RCC 7860 (cell line): Measurements from ENCODE around the gene LAMA3.
"Not testable (repeated sequence)": the region's sequence is repeated elsewhere in the genome, so short reads cannot be mapped to it uniquely, and the experiment has no call there.

Source experiments
- DNase-seq: peaks from one replicate; pipeline ENCODE4 v3.0.0-alpha.2; 2015; ENCODE audit warnings: low spot score
- FAIRE-seq: peaks from 2 replicates; lab custom pipeline; 2012; peaks lifted over from hg19 to GRCh38; lab: Jason Lieb, UNC

The LAMA3 gene

DNA sequence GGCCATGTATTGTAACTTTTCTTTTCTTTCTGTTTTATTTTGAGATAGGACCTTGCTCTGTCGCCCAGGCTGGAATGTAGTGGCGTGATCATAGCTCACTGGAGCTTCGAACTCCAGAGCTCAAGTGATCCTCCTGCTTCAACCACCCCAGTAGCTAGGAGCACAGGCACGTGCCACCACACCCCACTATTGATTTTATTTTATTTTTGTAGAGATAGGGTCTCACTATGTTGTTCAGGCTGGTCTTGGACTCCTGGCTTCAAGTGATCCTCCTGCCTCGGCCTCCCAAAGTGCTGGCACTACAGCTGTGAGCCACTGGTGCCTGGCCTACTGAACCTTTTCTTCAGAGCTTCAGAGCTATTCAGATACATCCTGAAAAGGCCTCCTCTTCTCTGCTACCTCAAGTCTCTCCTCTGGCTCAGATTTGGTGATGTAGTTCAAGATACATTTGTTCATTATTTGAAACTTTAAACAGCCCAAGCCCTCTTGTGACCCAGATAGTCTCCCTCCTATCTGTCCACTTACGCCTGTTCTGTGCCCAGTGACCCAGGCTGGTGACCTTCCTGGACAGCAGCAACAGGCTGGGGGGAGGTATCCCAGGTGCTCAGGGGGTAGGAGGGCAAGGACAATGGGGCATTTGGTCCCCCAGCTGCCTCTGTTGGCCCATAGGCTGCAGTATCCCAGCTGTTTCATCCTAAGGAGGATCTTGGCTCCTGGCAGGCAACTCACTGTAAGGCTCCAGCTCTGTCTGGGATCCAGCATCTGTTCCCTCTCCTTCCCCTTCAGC lies 38.6 kb downstream of the LAMA3 start:
- DNase-seq (no peak), FAIRE-seq (no peak)

DNA sequence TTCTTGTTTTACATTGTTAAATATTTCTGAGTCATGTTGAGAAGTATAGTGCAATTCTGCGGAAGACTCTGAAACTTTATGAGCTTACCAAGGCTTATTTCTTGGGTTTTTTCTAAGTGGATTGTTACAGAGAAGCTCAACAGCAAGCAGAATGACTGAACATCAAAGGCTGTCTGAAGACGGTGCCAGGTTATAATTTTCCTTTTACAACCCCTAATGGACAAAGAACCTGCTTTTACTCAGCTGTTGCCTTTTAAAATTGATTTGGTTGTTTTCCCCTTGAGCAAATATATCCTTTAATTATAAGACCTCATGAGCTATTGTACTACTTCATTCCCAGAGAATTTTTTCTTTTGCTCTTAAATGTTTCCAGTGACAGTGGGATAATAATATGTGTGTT lies 41.6 kb downstream of the LAMA3 start:
- FAIRE-seq (no peak), DNase-seq (no peak)

DNA sequence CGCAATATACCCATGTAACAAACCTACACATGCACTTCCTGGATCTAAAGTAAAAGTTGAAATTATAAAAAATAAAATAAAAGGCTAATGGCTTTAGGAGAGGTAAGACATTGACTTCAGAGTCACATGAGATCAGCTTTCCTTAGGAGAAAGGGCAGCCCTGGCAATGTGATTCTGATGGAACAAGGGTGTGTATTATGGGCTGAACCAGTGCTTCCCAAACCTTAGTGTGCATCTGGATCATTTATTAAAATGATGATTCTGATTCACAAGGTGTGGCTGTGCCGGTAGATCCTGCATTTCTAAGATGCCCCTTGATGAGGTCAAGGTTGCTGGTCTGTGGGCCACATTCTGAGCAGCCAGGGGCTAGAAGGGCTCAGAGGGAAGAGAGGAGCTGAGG lies 42.6 kb downstream of the LAMA3 start:
- DNase-seq (no peak), FAIRE-seq (no peak)

DNA sequence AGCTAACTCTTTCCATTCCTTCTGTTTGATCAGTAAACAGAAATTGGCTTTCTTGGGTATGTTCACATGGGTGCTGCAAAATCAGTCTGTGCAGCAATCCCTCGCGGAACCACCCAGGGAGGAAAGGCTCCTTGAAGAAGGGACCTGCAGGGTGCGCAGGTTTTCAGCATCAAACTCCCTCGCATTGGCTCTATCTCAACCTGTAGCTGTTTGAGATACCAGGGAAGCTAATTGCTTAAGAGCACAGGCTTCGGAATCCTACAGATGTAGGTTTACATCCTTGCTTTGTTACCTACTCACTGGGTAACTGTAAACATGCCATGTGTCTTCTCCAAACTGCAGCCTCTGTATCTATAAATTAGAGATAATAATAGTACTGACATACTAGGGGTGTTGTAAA lies 43.2 kb downstream of the LAMA3 start:
- FAIRE-seq: no peak
- DNase-seq: no peak

DNA sequence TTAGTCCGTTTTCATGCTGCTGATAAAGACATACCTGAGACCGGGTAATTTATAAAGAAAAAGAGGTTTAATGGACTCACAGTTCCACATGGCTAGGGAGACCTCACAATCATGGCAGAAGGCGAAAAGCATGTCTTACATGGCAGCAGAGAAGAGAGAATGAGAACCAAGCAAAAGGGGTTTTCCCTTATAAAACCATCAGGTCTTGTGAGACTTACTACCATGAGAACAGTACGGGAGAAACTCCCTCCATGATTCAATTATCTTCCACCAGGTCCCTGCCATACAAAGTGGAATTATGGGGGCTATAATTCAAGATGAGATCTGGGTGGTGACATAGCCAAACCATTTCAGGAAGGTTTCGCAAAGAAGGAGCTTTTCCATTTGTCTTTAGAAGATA lies 44.0 kb downstream of the LAMA3 start:
- not testable (repeated sequence) for FAIRE-seq, DNase-seq

DNA sequence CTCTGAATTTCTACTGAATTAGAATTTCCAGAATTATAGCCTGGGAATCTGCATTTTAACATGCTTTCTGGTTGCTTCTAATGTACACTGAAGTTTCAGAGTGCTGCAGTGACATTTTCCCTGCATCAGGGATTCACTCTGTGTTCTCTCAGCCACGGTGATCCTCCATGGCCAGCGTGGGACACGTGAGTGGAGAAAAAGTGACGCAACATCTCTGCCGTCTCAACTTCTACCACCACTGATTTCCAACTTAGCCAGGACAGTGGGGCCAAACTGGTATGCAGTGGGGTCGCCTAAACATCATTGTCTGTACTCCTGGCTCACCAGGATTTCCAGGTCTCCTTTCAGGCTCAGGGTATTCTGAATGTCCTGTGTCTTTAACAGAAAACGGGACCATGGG lies 44.6 kb downstream of the LAMA3 start:
- no peak for DNase-seq
- no peak for FAIRE-seq

DNA sequence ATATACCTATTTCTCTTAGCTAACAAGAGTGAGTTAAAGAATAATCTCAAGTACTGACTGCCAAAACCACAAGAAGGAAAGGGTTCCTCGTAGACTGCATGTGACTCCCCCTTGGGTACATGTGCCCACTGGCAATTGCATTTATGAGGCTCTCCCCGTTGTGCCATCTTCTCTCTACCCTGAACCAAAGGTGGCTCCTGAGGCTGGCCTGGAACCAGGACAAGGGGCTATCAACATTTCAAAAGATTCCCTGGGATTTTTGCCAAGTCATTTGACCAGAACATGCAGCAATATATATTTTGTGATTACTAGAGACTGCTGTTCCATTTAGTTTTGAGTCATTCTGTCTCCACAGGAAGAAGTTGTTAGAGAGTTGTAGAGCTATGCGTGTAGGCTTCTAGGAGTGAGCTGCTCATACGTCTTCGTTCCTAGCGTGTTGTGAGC lies 45.8 kb downstream of the LAMA3 start:
- peak; percentile 90 for DNase-seq
- FAIRE-seq: peak; percentile 95

DNA sequence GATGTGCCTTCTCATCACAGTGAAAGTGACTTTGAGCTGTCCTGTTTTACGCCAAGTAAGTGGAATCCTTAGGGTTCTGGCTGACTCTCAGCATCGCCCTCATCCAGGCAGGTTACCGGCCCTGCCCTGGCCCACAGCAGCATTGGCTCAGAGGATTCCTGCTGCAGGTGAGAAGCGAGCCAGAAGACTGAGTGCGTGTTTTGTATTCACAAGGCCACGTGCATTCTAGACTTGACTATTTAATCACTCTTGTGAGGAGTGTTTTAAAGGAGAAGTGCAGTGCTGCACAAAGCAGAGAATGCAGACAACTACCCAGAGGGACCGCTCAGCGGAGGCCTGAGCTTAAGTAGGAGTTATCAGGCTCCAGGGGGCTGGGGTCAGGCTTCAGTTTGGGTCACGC lies 48.3 kb downstream of the LAMA3 start:
- no peak for FAIRE-seq
- DNase-seq: no peak

DNA sequence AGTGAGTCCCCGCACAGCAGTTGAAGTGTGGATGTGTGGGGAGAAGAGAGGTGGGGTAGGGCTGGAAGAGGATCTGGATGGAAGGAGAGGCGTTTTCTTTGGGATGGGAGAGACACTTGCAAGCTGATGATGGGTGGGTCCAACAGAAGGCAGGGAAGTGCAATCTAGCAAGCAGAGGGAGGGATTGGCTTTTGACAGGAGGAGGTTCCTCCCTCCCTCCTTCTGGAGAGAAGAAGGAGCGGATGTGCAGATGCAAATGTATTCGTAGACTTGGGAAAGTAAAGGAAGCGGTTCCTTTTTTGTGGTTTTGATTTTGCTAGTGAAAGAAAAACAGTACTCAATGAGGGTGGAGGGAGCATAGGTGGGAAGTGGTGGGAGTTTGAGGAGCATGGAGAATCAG lies 48.9 kb downstream of the LAMA3 start:
- DNase-seq (no peak), FAIRE-seq (no peak)

DNA sequence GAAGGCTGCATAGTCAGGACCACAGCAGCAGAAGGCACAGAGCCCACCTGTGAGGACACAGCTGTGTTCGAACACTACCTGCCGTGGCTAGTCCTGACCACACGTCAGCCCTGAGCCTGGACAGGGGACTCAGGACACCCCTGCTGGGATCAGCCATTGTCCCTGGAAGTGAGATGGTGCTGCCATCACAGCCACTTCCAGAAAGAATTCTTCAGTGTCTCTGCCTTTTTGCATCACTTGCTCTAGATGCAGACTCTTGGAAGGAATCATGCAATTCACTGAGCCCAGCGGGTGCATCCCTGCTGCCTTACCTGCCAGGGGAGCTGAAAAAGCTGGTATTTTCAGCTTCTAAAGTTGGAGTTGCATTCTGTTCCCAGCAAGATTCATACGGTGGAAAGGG lies 49.3 kb downstream of the LAMA3 start:
- DNase-seq (no peak), FAIRE-seq (no peak)

DNA sequence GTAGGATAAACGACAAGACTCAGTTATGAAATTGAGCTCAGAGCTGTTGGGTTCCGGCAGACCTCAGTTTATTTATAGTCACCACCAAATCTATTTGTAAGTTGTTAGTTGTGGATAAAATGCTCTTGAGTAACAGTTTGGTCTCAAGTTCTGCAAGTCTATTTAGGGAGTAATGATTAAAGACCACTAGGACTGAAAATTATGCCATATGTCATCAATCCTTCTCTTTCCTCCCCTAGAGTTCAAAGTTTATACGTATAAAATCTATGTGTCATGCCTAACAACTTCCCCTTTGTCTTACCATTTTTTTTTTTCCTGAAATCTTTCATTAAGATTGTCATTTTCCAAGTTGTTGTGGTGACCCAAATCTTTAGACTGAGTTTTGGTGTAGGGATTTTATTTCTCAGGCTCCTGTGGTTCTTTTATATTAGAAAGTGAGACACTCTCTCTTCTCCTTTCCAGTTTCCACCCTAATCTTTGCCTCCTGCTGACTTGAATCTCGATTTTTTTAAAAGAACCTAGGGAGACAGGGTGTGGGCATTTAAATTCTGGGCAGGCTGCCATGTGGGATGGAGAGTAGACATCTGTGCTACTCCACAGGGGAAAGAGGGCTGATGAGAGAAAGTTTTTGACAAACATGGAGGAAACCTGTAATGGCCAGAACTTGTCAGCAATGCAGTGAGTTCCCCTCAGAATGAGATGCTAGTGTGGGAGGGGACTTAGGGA lies 51.0 kb downstream of the LAMA3 start:
- FAIRE-seq (peak; percentile 11), DNase-seq (no peak)

DNA sequence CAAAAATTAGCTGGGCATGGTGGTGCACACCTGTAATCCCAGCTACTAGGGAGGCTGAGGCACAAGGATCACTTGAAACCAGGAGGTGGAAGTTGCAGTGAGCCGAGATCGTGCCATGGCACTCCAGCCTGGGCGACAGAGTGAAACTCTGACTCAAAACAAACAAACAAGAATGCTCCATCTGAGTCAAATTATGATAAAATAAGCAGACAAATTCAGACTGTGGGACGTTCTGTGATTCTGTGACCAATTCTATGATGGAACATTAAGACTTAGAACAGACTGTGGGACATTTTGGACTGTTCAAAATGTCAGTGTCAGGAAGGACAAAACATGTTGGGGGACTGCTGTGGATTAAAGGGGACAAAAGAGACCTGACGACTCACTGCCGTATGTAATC lies 52.7 kb downstream of the LAMA3 start:
- FAIRE-seq, DNase-seq: not testable (repeated sequence)

DNA sequence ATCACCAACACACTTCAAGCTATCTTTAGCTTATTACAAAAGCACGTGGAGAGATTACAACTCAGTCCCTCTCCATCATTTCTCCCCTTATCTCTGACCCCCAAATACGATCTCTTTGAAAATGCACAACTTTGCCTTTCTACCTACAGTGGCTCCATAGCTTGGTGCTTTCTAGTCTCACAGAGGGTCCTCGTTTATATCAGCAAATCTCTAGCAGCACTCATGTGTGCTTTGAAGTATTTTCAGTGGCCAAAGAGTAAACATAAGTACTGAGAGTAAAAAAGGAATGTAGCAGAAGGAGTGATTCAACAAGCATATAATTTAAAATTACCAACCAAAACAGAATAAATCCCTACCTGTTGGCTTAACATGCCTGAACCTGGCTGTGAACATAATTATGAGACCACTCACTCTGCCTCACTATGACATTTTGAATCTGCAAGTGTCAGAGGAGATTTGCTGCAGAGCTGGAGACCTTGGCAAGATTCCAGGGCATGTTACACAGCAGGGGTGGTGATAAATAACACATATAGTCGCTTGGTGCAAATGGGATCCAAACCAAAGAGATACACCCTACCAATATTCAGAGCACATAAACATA lies 54.6 kb downstream of the LAMA3 start:
- DNase-seq: no peak
- no peak for FAIRE-seq

DNA sequence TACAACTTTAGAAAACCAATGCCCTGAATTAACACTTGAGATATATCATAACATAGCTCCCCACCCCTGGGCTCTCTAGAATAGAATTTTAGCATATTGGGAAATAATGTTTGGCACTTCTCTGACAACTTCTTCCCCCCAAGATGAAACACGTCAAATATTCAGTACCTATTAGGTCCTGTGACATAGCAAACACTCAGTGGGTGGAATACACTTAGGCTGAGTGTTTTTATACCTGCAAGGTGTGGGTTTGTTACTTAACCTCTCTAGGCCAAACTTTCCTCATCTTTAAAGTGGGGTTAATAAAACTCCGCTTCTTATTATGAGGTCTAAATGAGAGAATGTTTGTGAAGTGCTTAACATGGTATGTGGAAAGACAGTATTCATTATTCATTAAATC lies 56.1 kb downstream of the LAMA3 start:
- no peak for DNase-seq
- FAIRE-seq: no peak

DNA sequence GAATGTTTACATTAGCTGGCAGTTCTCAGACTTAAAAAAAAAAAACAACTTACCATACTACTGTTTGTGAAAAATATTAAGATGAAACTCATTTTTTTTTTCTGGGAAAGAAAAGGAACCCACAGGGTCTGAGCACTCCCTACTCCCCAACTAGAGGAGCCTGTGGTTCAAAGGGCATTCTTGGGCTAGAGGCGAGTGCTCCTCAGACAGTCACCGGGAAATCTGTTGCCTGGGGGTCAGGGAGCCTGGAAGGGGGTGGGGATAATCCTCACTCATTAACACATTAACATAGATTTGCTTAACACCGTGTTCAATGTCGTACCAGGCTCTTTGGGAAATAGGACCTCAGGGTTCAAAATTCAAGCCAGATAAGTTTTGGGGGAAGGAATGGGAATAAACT lies 57.6 kb downstream of the LAMA3 start:
- DNase-seq: no peak
- FAIRE-seq: no peak

DNA sequence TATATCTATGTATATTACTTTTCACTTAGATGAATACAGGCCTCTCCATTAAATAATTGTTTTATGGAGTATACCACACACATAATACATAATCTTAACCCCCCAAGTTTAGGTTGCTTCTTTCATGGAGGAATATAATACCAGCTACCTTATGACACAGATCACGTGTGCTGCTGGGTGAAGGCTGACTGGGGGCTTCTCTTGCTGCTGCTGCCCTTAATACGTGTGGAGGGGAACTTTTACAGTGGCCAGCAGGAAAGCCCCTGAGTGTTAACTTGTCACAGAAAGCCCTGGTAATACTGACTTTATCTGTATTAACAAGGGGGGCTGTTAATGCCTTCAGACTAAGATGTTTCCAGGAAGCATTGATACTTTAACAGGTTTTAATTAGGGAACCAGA lies 63.1 kb downstream of the LAMA3 start:
- no peak for FAIRE-seq
- DNase-seq: no peak

DNA sequence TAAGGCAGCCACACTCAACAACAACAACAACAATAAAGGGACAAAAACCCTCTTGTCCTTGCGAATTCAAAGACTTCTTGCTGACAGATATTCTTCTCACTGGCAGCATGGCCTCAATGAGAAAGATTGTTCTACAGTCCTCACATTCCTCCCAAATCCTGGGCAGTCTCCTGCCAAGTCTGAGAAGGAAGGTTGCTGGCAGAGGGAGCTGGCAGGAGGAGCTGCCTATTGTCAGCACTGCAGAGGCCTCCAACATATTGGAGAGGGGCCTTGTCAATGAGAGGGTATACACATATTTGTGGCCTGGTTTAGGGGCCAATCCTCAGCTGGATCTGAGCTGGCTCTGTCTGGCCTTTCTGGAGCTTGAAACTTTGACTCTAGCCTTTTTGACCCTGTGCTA lies 63.5 kb downstream of the LAMA3 start:
- FAIRE-seq: no peak

DNA sequence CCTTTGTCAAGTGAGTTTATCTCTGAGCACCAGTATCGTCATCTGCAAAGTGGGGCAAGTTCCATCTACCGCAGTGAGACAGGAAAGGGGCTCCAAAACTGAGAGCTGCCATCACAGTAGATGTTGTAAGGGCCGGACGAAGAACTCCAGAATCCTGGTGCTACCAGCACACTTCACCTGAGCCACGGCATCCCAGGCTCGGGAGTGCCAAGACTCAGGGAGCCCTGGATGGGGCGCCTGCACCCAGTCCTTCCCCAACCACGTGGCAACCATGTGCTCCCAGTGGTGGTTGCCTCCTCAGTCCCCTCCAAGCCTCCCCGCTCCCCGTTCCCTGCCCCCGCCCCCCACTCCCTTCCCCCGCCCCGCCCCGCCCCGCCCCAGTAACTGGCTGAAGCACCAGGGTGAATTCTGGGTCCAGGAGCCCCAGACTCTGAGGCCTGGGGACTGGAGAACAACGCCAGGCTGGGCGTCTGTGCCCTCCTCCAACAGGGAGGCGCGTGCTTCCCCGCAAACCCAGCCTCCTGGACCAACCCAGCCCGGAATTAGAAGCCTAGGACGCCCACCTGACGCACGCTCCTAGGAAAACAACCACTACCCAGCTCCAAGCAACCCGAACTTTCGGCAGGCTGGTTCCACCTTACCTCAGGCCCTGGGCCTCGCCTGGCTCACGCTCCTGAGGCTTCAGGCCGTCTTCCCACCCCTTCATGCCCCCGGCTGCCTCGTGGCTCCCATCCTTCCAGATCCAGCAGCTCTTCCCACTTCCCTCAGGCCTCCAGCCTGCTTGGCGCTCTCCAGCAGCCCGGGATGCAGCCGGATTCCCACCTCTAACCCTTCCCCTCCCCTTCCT lies 67.6 kb downstream of the LAMA3 start:
- no peak for DNase-seq
- no peak for FAIRE-seq

More for the DNA sequence above, 63.5 kb downstream of the LAMA3 start:
- DNase-seq: no peak

DNA sequence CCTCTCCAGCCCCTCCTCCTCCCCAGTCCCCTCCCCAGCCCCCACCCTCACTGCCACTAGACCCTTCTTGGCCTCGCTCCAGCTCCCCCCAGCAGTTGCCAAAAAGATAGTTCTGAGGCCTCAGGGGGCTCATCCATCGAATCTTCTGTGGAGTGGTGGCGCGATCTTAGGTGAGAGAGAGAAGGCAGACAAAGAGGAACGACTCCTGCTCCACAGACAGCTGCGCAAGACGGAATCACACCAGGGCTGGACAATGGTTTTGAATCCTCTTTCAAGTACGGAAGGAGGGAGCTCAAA lies 68.1 kb downstream of the LAMA3 start:
- DNase-seq (no peak), FAIRE-seq (no peak)

DNA sequence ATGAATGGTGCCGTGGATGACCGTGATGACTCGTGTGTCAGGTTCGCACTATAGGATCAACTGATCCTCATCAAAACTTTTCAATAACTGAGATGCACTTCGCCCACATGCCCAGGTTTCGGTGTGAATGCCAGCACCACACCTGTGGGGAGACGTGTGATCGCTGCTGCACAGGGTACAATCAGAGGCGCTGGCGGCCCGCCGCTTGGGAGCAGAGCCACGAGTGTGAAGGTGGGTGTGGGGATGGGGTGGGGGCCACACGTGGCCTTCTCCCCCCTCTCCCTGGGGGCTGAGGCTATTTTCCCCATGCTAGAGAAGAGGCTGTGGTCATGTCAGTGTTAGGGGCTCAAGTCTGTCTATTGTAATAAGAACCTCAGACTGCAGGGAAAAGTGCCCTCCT lies 69.0 kb downstream of the LAMA3 start:
- no peak for FAIRE-seq
- DNase-seq: no peak

DNA sequence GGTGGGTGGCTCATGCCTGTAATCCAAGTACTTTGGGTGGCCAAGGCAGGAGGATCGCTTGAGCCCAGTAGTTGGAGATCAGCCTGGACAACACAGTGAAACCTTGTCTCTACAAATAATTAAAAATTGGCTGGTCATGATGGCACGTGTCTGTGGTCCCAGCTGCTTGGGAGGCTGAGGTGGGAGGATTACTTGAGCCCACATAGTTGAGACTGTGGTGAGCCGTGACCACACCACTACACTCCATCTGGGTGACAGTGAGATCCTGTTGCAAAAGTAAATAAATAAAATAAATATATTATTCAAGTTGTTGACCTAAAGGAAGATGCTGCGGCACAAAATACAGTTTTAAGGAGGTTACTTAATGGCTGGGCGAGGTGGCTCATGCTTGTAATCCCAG lies 72.7 kb downstream of the LAMA3 start:
- DNase-seq: no peak
- FAIRE-seq: no peak
